Measurements from ENCODE around the gene VIM.
"Not testable (repeated sequence)": the region's sequence is repeated elsewhere in the genome, so short reads cannot be mapped to it uniquely, and the experiment has no call there.

VIM gene

DNA sequence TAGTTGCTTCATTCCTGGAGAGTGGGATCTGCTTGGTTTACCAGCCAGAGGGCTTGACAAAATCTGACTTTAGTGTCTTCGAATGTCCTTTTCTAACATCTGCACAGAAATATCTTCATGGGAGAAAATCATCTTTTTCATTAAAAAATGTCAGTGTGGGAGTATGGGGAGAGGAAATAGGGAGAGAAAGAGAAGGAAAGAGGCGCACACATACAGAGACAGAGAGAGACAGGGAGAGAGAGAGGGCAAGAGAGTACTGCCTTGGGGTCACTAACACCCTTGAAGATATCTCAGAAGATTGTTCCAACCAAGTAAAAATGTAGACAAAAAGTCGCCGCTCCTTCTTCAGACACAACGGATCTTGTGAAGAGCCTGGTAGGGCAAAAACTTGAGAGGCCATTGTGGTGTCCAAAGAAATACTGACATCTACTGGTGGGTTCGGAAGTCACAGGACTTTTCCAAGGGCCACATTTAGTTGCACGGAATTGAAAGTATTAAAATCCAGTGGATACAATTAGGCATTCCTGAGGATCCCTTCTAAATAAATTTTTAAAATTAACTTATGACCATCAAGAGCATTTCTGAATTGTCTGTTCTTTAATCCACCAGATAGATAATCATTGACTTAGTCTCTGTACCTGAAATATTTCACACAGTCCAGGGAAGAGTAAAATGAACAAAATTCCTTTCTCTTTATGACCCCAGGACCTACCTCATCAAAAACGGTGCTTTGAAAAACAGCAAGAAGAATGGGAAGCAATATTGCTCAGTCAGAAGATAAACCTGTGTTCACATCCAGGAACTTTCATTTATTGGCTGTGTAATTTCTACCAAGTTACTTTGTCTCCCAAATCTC, 29.7 kb downstream of the VIM start:
- DNase-seq: peak; percentile 82

DNA sequence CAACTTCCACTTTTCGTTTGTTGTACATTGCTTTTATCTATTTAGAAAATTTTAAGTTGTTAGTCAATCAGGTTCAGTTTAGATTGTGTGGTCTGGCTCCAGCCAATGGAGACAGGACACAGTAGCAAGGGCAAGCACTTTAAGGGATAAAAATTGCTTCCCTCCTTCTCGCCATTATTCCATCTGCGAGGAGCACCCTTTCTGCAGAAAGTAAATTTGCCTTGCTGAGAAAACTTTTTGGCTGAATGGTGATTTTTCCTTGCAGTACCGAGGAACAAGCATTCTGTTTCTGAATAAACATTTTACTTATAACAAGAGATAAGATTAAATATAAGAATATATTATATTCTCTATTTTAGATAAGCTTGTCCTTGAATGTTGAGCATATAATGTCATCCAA, 34.5 kb downstream of the VIM start:
- no peak for DNase-seq

DNA sequence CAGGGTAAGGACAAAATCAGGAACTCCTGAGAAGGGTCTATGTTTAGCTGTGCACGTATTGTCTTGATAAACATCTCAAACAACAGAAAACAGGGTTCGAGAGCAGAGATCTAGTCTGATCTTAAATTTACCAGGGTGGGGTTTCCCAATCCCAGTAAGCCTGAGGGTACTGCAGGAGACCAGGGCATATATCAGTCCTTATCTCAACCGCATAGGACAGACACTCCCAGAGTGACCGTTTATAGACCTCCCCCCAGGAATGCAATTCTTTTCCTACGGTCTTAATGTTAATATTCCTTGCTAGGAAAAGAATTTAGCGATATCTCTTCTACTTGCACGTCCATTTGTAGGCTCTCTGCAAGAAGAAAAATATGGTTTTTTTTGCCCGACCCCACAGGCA, 35.5 kb downstream of the VIM start:
- DNase-seq: no peak

DNA sequence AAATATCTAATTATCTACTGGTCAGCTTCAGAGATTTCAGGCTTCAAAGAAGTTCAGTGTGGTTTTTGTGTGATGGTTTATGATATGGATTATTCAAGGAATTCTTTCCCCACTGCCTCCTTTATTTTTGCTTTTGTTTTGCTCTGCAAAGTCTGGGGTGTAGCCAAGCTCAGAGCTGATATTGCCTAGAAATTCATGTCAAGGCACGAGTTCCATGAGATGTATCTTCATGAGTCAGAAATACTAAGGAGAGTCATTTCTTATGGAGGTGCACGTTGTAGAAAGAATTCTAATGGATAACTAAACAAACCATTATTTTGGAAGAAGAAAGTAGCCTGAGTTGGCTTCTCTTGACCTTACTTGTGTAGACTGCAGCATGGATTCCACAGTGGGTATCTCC, 37.4 kb downstream of the VIM start:
- DNase-seq: no peak

DNA sequence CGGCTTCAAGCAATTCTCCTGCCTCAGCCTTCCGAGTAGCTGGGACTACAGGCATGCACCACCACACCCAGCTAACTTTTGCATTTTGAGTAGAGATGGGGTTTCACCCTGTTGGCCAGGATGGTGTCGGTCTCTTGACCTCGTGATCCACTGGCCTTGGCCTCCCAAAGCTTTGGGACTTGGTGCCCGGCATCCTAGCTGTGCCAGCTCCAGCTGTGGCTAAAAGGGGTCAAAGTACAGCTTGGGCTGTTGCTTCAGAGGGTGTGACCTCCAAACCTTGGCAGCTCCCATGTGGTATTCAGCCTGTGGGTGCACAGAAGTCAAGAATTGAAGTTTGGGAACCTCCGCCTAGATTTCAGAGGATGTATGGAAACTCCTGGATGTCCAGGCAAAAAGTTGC, 38.5 kb downstream of the VIM start:
- not testable (repeated sequence) for DNase-seq

DNA sequence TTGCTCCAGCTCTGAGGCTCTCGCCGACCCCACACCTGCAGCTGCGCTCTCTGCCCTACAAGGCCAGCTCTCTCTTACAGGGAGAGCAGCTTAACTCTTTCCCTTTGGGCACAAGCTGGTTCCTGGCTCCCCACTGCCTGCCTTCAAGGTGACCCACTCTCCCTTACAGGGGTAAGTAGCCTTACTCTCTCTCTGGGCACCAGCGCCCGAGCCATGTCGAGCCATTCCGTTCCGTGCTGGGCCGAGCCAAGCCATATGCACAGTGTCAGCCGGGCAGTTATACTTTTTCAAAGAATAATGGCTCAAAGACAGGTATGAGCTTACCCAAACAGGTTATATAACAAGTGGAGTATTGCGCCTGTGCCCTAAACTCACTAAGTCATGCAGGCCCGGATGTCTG, 44.6 kb downstream of the VIM start:
- no peak for DNase-seq

DNA sequence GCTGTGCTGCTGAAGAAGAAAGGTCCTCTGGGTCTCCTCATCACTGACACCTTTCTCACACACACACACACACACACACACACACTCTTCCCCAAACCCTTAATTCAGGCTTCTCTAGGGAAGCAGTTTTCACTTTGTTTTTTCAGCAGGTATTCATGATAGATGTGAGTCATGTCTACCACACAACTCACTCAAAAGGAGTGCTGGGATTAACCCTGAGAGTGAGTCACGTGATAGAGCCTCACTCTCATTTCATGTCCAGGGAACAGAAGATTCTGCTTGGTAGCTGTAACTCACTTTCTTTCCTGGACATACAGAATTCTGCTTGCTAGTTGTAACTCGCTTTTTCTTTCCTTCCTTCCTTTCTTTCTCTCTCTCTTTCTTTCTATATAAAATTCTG, 45.4 kb downstream of the VIM start:
- DNase-seq: peak; percentile 10

DNA sequence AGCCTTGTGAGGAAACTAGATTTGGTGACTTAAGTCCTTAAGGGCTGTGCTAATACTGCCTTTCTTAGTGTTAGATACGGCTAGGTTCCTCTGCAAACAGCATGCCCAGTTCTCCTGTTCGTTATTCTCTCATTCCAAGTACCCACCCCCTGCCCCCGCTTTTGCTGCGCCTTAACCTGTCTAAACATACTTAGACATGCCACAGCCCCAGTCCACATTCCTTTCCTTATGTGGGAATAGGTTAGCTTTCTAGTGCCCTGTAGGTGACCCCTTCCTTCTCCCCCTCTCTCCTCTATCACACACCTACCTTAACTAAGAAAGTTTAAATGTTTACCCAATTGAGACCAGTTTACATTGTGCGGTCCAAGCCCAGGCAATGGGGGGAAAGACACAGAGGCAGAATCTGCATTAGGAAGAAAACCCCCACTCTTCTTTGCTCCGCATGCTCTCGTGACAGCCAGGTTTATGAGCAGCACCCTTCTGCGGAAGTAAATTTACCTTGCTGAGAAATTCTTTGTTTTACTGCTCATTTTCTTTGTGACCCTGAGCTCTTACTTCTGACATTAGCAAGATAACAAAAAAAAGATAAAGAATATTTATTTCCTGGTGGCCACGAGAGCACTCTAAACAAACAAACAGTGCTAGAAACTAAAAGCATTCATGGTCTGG, 48.8 kb downstream of the VIM start:
- DNase-seq: no peak

DNA sequence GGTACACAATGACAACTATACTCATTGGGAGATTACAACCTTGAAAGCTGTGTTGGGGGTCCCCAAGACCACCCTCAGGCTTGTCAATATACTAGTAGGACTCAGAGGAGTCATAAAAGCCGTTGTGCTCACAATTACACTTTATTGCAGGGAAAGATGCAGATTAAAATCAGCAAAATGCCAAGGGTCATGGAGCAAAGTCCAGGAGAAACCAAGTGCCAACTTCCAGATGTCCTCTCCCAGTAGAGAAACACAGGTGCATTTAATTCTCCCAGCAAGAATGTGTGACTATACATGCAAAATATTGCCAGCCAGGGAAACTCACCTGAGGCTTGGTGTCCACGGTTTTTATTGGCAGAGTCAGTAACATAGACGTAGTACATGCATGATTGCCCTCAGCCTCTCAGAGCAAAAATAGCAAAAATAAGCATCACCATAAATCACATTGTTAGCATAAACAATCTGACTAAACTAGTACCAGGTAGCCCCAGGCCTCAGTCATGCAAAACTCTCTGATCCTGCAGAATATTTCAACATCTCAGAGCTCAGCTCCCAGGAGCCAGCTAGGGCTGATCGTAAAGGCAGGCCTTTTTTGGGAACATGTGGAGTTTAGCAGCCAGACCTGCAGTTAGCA, 50.7 kb downstream of the VIM start:
- no peak for DNase-seq

DNA sequence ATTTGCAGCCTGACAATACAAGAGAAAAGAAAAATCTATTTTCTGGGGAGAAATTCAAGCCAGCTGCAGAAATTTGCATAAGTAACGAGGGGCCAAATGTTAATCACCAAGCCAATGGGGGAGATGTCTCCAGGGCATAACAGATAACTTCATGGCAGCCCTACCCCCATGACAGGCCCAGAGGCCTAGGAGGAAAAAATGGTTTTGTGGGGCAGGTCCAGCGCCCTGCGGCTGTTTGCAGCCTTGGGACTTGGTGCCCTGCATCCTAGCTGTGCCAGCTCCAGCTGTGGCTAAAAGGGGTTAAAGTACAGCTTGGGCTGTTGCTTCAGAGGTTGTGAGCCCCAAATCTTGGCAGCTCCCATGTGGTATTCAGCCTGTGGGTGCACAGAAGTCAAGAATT, 54.3 kb downstream of the VIM start:
- DNase-seq: no peak

DNA sequence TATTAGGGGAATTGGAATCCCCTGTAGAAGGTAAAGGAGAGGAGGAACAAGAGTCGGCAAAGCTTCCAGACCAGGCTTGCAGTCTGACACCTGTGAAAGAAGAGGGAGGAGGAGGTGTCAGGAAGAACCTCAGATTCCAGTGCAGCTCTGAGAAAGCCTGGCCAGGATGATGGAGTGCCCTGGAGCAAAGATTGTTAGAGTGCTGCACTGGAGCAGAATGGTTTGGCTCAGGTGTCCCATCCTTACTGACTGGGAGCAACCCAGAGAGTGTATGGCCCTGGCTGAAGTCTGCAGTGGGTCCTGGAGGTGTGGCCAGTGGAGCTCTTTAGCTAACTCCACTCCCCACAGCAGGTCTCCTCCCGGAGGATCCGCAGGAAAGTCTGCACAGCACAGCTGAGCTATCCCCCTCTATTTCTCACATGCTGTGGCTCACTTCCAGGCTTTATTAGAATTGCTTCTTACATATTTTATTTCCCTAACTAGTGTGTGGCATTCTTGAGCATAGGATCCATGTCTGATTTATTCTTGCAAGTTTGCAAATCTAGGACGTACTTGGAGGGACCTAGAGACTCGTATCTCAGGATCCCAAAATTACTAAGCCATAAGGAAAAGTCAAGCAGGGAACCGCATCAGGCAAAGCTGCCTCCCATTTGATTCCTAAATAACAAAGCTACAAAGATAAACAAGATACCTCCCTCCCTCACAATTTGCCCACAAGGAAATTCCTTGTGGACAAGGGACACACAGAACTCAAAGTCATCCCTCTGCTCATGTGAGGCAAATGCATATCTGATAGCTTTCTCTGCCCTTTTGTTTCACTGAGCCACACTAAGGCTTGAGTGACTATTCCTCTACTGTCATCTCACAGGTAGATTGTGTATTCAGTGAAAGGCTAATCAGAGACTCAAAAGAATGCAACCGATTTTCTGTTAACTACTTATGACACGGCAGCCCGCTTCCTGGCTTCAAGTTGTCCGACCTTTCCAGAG, 58.8 kb downstream of the VIM start:
- DNase-seq: no peak

All from activated CD4-positive, alpha-beta T cell treated with anti-CD3 and anti-CD28 coated beads, Interleukin-10, Interleukin-2, amounts not matched to agents 100 ng/mL and 50 ng/mL, durations not matched to agents 16 hours and 8 hours (primary cell).